ENCODE results near the gene PGBD1.

The PGBD1 gene

DNA sequence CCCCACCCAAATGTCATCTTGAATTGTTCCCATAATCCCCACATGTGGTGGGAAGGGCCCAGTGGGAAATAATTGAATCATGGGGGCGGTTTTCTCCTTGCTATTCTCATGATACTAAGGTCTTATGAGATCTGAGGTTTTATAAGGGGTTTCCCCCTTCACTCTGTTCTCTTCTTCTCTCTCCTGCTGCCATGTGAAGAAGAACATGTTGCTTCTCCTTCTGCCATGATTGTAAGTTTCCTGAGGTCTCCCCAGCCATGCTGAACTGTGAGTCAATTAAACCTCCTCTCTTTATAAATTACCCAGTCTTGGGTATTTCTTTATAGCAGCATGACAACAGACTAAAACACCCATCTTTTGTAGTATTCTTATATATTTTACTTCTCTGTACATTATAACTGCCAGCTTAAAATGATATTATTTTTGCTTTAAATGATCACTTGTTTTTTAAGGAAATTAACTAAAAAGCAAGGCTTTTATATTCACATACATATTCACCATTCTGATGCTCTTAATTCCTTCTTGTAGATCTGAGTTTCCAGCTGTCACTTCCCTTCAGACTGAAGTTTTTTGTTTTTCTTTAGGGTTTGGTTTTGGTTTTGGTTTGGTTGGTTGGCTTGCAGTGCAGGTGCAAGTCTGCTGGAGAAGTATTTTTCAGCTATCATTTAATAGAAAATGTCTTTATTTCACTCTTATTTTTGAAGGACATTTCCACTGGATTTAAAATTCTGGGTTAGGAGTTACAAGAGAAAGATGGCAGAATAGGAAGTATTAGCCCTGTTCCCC is 59.1 kb downstream of the PGBD1 start:
- TF ChIP-seq, protein P1, sequence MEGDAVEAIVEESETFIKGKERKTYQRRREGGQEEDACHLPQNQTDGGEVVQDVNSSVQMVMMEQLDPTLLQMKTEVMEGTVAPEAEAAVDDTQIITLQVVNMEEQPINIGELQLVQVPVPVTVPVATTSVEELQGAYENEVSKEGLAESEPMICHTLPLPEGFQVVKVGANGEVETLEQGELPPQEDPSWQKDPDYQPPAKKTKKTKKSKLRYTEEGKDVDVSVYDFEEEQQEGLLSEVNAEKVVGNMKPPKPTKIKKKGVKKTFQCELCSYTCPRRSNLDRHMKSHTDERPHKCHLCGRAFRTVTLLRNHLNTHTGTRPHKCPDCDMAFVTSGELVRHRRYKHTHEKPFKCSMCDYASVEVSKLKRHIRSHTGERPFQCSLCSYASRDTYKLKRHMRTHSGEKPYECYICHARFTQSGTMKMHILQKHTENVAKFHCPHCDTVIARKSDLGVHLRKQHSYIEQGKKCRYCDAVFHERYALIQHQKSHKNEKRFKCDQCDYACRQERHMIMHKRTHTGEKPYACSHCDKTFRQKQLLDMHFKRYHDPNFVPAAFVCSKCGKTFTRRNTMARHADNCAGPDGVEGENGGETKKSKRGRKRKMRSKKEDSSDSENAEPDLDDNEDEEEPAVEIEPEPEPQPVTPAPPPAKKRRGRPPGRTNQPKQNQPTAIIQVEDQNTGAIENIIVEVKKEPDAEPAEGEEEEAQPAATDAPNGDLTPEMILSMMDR (IDR thresholded peaks at IDR 0.05), result no peak

DNA sequence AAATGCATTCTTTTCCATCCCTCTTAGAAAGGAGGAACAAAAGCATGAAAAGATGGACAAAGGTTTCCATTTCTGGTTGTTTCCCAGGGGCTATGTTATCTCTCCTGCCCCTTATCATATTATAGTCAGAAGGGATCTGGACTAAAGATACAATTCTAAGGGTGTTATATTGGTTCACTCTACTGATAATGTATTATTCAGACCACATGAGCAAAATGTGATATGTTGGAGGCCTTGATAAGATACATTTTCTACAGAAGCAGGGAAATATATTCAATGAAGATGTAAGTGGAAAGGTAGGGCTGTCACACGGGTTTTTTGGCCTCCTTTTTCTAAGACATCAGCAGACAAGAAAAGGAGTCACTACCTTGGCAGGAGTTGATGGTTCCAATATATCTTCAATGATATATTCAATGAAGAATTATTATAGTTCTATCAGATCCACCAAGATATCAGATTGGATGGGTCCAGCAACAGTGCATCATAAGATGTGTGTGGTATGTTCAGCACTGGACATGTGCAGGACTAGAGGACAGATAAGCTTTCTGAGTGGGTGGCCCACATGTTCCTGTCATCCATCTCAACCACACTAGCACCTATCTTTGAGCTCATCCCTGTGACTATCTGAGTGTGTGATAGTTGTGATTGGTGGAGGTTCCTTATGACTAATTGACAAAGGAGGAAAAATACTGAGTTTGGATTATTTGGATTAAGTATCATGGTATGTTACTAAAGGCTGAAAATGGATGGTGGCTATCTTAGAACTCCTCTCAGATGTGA is 62.7 kb downstream of the PGBD1 start:
- TF ChIP-seq, protein P1 (IDR thresholded peaks at IDR 0.05), result no peak

DNA sequence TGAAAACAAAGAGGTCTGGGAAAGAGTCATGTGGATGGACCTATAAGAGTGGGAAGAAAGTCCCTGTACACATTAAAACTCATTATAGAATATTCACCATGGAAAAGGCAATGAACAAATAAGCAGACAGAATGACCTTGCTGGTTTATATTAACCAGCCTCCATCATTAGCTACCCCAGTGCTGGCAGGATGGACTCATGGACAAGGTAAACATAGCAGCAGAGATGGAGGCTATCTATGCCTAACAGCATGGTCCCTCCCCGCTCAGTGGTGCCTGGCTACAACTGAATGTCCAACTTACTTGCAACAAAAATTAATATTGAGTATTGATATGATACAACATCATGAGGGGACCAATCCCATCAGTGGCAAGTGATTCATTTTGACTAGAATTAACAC is 63.8 kb downstream of the PGBD1 start:
- TF ChIP-seq, protein P1 (IDR thresholded peaks at IDR 0.05), result no peak

DNA sequence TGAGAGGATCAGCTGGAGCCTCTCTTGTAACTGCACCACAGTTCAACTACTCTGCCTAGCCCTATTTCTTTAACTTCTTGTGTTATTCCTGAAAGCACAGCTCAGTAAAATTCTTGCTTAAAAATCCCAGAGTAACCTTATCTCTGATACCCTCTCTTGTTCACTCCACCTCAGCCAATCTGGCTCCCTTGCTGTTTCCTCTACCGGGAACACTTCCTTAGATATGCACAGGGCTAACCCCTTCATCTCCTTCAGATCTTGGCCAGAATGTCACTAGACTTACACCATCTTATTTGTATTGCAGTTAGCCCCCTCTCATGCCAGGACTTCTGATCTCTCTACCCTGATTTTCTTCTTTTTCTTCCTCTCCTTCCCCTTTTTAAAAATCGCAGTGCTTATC is 65.7 kb downstream of the PGBD1 start:
- TF ChIP-seq, protein P1 (IDR thresholded peaks at IDR 0.05), result no peak

DNA sequence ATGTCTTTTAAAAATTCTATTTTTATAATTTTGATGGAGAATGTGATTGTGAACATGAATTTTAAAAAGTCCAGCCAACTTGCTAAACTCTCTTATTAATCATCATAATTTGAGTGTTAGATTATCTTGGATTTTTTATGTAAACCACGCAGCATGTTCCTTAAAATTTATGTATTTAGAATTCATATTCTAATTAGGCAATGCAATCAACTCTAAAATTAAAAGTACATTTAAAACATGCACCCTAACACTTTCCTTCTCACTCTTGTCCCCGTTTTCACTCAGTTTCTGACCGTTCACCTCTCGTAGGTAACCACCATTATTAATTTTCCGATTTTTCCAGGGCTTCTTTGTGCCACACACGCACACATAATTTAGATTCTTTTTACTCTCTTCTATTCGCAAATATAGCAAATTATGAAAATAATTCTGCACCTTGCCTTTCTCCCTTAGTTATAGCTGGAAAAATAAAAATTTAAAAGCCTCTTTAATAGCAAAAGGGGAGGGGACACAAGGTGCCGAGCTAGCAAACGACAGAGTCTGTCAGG is 68.0 kb downstream of the PGBD1 start:
- TF ChIP-seq, protein P1 (IDR thresholded peaks at IDR 0.05), result no peak

DNA sequence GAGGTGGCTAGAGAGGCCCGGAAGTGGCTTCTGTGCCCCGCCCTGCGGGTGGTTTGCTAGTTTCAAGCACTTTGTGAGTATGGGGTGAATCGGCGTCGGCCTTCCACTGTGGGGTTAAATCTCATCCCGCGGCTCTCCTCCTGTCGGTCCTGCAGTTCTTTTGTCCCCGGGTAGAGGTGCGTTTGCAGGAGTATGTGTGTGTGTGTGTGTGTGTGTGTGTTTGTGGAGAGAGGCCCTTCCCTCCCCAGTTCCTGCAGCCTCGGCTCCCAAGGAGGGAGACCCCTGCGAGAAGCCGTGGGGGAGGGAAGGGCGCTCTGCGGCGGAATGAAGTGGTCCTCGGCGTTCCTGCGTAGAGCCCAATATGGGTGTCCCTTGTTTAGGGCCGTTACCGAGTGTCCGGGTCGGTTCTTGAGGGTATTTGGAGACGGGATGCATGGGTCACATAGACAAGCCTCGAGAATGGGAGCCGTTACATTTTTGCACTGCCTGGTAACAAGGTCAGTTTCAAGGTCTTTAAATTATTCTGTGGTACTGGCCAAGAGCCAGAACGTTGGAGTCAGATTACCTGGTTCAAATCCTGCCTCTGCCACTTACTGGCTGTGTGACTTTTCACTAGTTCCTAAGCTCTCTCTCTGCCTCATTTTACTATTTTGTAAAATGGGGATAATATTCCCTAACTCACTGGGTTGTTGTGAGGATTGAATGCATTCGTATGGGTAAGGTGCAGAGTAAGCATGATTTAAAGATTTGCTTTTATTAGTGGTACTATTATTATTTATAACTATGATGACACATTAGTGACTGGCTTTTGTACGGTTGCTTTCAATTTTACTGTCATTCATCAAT is 68.7 kb downstream of the PGBD1 start, which contains the start of gene ZKSCAN3:
Gene ZKSCAN3 (plus strand): TSS at position 56 of the 846 bp plus-strand sequence. CDS start 9,640 bp downstream, outside the sequence.
- TF ChIP-seq, protein P1 (IDR thresholded peaks at IDR 0.05), result no peak

DNA sequence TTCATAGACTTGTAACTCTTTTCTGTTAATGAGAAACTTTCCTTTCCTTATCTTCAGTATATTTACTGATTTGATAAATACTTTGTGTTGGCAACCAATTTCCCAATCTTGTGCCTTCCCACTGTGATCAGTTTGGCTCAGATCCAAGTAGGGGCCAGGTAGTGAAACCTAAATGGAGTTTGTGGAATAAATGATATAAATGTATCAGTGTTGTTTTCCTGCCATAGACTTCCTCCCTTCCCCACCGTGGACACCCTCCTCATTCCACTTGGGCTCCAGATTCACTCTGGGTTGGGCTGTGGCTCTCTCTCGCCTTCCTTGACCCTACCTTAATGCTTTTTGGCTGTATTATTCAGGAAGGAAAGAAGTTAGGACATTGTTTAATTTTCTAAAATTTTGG is 69.7 kb downstream of the PGBD1 start:
- TF ChIP-seq, protein P1 (IDR thresholded peaks at IDR 0.05), result no peak
